HG02852 (cell line): ENCODE results near the gene ZNF766.
"Not testable (repeated sequence)": the region's sequence is repeated elsewhere in the genome, so short reads cannot be mapped to it uniquely, and the experiment has no call there.

Source experiments
- ATAC-seq: cut with Tn5 transposase; IDR thresholded peaks from one replicate; pipeline ENCODE4 v1.9.1; 2021; ENCODE audit warnings: mild to moderate bottlenecking, moderate library complexity; ENCODE audit not compliant: unreplicated experiment

Gene ZNF766

DNA sequence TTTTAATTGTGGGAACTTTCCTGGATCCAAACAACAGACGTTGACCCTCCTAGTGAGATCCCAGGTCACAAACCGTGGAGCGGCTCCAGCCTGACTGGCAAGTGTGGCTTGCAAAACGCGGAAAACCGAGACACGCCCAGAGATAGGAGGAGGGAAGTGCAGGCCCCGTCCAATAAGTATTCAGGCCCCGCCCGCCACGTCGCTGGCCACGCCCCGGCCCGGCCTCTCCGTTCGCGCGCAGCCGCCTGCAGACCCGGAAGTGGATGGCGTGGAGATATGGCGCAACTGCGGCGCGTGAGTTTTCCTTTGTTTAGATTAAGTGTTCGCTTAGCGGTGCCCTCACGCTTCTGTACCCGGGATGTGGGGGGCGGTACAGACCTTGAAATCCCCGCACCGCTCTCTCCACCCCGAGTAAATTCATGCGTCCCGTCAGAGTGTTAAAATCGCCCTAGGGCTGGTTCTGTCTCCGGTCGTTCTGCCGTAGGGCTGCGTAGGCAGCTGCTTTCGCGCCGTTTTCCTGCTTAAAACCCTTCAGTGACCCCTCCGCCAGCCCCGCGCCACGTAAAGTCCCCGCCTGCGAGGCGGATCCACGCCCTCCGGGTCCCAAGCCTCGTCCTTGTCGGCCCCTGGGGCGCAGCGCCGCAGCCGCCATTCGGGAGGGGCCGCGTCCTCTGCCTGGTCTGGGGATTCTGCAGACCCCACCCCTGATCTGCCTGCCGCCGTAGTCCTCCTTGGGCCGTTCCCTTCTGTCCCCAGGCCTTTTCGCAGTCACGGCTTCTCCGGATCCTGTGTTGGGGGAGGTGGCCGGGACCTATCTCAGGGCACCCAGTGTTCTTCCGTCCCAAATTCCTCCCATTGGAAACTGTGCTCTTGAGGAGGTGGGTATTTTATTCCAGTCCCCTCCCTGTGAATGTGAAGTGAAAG is at the start of gene ZNF766:
ZNF766 (plus strand) TSS at position 250 of the 924 bp plus-strand sequence; CDS start at position 277, 27 bp downstream.
- peak; percentile 96 for ATAC-seq

DNA sequence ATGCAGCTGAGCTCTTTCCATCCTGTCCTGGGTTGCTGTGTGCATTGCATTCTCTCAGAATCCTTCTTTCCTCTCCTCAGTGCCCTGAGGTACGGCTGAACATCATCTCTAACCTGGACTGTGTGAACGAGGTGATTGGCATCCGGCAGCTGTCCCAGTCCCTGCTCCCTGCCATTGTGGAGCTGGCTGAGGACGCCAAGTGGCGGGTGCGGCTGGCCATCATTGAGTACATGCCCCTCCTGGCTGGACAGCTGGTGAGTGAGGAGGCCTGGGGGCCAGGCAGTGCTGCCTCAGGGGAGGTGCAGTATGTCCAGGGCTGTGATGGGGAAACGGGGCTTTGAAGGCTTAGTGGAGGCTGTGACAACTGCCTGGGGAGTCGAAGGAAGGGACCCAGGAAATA is 49.8 kb upstream of the ZNF766 start:
- ATAC-seq = no peak

DNA sequence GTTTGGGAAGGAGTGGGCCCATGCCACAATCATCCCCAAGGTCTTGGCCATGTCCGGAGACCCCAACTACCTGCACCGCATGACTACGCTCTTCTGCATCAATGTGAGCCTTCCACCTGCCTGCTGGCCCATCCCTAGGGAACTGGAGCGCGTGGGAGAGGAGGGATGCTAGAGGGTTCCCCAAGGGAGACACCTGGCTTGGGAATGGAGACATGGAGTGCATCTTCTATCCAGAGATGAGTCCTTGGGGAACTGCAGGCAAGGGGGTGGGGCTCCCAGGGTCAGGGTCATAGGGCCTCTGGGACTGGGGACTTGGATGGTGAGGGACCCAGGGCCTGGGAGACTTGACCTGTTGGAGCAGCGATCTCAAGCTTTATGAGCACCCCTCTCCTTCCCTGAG is 48.4 kb upstream of the ZNF766 start:
- ATAC-seq = no peak

DNA sequence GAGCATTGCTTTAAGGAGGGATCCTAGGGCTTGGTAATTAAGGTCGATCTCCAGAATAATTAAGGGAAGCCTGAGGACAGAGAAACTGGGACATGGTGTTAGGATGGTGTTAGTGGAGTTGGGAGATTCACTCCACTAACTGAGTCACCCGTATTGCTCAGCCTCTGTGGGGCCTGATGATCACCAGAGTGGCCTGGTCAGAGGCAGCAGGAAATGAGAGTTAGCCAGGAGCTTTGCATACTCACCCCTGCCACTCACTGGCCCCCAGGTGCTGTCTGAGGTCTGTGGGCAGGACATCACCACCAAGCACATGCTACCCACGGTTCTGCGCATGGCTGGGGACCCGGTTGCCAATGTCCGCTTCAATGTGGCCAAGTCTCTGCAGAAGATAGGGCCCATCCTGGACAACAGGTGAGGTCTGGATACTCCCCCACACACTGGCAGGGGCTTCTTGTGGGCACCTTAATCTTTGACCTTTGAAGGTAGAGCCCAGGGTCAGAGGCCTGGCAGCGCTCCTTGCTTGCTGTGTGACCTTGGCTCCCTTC is 47.5 kb upstream of the ZNF766 start:
- ATAC-seq = no peak

DNA sequence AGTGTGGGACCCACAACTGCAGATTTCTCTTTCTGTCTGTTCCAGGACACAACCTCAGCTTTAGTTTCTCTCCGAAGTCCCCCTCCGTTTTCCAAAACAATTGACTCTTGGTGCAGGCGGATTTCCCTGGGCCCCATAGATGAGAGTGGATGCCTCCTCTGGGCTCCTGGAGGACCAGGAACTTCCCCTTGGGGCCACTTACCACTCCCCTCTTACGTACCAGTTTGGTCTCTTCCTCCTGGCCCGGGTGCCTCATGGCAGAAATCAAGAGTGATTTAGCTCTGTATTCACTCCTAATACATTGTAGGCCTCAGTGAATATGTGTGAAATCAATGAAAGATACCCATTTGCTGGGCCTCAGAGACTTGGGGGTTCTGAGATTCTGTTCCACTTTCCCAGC is 45.2 kb upstream of the ZNF766 start:
- ATAC-seq = no peak

DNA sequence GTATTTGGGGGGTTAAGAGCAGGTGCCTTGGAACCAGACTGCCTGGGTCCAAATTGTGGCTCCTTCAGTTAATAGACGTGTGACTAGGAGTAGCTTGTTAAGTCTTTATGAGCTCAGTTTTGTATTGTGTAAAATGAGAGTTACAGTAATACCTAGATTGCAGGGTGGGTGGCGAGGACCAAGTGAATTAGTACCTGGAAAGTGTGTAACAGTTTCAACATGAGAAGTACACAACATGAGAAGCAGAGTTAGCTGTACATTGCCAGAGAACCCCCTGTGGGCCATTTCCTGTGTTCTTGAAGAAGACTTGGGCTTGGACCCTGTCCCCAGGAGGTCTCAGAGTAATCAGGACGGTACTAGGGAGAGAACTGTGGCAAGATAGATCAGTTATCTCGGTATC is 42.7 kb upstream of the ZNF766 start:
- ATAC-seq = no peak

DNA sequence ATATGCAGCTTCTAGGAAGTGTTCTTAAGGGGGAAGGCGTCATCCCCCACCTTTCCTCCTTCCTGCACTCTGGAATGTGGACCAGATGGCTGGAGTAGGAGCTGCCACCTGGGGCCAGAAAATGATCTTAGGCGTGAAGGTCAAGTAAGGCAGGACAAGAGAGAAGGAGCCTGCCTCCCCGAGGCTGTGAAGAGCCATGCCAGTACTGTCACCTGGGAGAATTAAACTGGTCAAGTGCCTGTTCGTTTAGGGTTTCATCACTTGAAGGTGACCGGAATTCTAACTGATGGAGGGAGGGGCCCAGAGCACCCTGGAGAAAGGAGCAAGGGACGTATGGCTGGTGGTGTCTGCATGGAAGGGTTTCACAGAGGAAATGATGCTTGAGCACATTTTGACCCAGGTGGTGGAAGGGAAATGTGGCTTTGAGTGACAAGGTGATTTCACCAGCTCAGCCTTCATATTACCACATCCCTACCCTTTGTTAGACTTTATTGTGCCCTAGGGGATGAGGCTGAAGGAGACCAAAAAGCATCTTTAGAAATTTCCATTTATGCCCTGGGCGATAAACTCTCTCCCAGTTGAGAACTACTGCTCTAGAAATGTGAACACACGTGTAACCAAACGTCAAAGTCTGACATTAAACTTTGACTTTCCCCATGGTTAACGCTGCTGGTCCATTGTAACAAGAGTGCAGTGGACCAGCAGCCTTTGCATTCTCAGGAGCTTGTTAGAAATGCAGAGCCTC is 42.0 kb upstream of the ZNF766 start:
- no peak for ATAC-seq

DNA sequence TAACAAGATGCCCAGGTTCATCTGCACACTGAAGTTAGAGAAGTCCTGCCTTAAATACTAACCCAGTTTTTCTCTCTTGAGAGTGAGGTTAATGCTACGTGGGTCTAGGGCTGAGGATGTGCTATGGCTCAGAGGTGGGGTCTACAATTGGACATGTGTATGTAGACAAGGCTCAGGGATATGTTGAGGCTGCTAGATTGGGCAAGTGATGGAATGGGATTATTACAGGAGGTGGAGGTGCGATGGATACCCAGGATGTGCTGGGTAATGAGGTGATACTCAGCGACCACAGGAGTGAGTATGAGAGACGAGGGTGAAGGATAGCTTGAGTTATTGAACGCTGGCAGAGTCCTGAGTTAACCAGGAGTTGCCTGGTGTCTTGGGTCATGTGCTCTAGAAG is 41.4 kb upstream of the ZNF766 start:
- ATAC-seq = no peak

DNA sequence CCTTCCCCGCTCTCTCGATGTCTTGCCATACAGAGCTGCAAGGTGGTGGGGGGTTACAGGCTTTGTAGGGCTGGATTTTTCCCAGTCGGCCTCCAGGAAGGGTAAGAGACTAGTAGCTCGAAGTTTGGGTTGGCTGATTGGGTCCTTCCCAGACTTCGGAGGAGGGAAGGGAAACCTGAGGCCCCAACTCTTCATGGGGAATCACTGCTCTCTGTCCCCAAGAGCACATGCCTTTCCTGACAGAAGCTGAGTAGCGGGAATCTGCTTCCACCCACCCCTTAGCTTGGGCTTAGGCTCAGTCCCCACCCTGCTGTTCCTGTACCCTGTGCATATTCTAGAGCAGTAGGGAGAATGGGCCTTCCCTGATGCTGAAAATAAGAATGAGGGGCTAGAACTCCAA is 39.9 kb upstream of the ZNF766 start:
- no peak for ATAC-seq

DNA sequence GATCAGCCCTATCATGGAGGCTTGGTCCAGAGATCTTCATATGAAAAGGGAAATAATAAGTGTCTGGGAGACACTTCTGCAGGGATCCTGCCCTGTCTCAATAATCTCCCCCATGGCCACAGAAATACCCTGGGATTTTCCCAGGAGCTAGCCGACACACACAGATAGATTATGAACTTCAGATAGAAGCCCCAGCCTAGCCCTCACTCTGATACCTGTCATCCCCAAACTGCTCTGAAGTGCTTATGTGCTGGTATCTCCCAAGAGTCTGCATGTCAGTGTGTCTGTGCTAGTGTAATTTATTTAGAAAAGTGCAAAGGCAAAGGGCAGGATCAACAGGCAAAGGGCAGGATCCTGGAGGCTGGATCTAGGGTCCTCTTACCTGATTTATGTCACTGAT is 38.7 kb upstream of the ZNF766 start:
- no peak for ATAC-seq

DNA sequence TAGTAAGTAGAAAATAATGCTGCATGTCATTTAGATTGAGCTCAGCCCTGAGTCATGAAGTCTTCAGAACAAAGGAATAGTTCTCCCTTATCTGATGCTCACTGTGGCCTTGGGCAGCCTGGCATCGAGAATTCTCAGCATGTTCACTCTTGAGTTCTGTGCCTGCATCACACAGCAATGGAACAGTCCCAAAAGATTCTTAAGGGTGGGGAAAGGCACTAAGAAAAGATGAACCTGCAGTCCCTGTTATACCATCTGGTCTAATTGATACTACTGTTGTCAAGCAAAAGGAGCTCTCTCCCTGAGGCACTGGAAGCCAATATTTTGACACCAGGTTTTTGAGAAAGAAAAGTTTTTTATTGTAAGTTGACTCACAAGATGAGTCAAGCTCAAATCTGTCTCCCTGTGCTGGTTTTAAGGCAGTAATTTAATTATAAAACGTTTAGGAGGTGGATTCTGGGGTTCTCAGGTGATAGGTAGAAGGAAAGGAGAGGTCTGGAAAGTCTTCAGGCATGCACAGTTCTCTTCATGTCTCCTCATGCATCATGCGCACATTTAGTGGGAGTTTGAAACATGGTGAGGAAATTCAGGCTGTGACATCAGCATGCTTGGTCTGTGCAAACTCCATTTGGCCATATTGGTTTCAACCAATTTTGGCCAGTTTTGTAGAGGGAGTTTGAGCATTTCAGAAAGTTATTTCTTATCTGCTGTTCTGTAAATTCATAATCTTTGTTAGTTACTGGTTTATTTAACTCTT is 38.1 kb upstream of the ZNF766 start:
- no peak for ATAC-seq

DNA sequence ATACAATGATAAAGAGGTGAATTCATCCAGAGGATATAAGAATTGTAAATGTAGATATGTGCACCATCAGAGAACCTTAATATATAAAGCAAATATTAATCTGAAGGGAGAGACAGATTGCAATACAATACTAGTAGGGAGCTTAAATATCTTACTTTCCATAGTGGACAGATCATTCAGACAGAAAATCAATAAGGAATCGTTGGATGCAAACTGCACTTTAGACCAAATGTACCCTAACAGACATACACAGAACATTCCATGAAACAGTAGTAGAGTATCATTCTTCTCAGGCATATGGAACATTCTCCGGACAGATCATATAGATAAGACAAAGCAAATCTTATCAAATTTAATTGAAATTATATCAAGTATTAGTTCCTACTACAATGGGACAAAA is 35.0 kb upstream of the ZNF766 start:
- ATAC-seq = no peak

DNA sequence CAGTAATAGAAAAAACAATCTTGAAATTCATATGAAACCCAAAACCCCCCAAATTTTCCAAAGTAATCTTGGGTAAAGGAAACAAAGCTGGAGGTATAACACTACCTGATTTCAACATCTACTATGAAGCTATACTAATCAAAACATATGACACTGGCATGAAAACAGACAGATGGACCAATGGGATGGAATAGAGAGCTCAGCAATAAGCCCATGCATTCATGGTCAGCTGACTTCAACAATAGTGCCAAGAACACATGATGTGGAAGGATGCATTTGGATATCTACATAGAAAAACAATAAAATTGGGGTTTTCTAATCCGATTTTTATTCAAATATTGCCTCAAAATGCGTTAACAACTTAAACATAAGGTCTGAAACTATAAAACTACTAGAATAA is 32.2 kb upstream of the ZNF766 start:
- ATAC-seq = no peak

DNA sequence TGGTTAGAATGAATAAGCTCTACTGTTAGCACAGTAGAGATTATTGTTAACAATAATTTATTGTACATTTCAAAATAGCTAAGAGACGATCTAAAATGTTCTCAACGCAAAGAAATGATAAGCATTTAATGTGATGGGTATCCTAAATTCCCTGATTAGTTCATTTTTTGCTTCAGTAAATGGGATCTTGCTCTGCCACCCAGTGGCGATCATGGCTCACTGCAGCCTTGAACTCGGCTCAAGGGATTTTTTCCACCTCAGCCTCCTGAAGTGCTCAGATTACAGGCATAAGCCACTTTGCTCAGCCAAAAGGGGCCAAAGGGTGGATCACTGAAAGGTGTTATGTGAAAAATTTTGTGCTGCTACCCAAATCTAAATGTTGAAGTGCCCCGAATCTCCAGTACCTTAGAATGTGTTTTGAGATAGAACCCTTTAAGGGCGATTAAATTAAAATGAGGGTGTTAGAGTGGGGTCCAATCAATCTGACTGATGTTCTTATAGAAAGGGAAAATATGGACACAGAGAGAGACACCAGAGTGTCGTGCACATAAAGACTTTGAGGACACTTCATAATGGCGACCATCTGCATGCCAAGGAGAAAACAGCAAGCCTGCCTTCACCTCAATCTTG is 31.5 kb upstream of the ZNF766 start:
- ATAC-seq = no peak

DNA sequence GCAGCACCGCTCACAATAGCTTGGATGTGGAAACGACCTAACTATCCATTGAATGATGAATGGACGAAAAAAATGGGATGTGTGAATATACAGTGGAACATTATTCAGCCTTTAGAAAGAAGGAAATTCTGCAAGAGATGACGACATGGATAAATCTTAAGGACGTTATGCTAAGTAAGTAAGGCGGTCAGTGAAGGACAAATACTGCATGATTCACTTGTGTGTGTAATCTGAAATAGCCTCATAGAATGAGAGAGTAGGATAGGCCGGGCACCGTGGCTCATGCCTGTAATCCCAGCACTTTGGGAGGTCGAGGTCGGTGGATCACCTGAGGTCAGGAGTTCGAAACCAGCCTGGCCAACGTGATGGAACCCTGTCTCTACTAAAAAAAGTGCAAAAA is 25.4 kb upstream of the ZNF766 start:
- ATAC-seq = no peak

DNA sequence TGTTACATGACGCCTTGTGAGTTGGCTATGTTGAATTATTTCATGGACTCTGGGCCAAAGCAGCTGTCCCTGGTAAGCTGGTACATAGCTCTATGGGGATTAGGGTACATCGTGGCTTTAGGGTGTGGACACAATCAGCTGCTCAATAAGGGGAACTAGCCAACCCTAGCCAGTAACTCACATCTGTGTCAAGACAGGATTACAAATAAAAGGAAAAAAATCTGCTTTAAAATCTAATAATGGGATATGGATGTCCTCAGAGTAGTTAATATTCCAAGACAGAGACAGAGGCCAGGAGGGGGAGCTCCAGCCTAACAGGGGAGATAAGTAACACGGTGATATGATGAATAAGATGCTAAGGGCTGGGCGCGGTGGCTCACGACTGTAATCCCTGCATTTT is 21.1 kb upstream of the ZNF766 start:
- no peak for ATAC-seq

DNA sequence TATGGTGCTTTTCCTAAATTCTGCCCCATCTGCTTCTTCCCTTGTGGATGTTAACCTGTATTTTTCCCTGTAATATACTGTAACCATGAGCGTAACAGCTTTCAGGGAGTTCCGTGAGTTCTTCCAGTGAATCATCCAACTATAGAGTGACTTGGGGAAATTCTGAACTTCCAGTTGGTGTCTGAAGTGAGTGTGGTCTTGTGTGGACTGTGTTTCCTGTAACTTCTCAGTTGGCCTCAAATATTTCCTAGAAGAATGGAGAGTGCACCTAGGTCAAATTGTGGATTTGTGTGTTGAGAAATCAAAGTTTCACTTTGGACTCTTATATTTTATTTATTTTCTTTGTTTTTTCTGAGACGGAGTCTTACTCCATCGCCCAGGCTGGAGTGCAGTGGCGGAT is 11.0 kb upstream of the ZNF766 start:
- no peak for ATAC-seq

DNA sequence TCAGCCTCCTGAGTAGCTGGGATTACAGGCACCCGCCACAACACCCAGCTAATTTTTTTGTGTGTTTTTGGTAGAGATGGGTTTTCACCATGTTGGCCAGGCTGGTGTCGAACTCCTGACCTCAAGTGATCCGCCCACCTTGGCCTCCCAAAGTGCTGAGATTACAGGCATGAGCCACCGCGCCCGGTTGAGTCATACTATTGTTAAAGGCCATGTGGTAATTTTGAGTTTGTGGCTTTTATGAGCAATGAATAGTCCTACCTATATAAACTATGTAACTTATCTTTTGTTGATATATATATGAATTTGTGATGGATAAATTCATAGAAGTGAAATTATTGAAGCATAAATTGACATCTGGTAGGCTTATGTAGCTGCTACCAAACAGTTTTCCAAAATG is 3.8 kb upstream of the ZNF766 start:
- not testable (repeated sequence) for ATAC-seq

DNA sequence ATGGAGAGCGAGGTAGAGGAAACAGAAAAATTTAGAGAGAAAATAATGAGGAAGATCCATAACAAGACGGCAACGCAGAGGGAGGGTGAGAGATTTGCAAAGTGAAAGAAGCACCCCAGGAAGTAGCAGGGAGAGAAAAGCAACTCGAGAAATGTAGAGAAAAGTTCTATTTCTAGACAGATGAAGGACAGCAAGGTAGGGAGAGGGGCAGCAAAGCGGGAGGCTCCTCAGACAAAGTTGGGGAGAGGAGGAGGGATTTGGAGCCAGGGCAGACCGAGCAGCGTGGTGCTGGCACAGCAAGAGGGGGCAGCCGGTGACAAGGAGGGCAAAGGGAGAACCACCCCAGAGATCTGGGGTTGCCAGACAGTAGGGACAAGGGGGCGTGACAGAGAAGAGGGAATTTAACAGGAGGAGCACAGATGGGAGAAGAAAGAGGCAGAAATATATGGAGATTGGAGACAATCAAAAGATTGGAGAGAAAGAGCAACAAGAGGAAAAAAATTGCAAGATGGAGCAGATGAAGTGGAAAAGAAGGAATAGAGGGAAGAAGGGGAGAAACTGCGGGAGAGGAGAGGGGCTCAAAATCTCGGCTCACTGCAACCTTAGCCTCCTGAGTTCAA is 989 bp downstream of the ZNF766 start:
- ATAC-seq = no peak

DNA sequence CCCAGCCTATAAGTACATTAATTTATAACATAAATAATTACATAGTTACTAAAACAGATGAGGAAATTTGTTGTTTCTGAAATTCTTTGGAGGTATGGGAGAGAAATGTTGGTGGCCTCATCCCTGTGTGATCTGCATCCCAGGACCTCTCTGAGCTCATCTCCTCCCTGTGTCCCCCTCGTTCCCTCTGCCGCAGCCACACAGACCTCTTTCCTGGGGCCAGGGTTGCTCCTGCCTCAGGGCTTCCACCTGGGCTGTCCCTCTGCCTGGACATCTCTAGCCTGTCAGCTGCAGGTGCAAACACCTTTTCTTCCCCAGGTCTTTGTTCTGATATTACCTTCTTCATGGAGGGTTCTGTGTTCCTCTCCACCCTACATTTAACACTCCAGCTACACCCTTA is 3.9 kb downstream of the ZNF766 start:
- ATAC-seq = no peak
